Left kidney (tissue), 8 donors: ENCODE results near the gene BNC2. TPM values are rescaled to one million over a fixed set of nuclear protein-coding genes. Genes with fewer than 3 reads are reported as not detected.
"Not testable (repeated sequence)": the region's sequence is repeated elsewhere in the genome, so short reads cannot be mapped to it uniquely, and the experiment has no call there.

Source experiments
- DNase-seq: peaks from one replicate; pipeline ENCODE4 v3.0.0-alpha.2; 2013
- long read RNA-seq, 8 donors: transcript quantifications; one replicate each; lab custom pipeline, GENCODE V29; 2026
- polyA plus RNA-seq: library from polyadenylated mRNA; unstranded; fragments of 120-200 nt; gene quantifications from one replicate; pipeline ENCODE4 v1.2.1, GENCODE V29; 2013; ENCODE audit not compliant: insufficient read length

Gene BNC2, protein sequence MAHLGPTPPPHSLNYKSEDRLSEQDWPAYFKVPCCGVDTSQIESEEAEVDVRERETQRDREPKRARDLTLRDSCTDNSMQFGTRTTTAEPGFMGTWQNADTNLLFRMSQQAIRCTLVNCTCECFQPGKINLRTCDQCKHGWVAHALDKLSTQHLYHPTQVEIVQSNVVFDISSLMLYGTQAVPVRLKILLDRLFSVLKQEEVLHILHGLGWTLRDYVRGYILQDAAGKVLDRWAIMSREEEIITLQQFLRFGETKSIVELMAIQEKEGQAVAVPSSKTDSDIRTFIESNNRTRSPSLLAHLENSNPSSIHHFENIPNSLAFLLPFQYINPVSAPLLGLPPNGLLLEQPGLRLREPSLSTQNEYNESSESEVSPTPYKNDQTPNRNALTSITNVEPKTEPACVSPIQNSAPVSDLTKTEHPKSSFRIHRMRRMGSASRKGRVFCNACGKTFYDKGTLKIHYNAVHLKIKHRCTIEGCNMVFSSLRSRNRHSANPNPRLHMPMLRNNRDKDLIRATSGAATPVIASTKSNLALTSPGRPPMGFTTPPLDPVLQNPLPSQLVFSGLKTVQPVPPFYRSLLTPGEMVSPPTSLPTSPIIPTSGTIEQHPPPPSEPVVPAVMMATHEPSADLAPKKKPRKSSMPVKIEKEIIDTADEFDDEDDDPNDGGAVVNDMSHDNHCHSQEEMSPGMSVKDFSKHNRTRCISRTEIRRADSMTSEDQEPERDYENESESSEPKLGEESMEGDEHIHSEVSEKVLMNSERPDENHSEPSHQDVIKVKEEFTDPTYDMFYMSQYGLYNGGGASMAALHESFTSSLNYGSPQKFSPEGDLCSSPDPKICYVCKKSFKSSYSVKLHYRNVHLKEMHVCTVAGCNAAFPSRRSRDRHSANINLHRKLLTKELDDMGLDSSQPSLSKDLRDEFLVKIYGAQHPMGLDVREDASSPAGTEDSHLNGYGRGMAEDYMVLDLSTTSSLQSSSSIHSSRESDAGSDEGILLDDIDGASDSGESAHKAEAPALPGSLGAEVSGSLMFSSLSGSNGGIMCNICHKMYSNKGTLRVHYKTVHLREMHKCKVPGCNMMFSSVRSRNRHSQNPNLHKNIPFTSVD
- 10.3 TPM for polyA plus RNA-seq
- long read RNA-seq, donor 1 = 0 reads
- long read RNA-seq, donor 2 = 0 reads
- long read RNA-seq, donor 3 = 0 reads
- long read RNA-seq, donor 4 = 0 reads
- long read RNA-seq, donor 5 = 0 reads
- long read RNA-seq, donor 6 = 0 reads
- long read RNA-seq, donor 7 = 0 reads
- long read RNA-seq, donor 8 = 0 reads

DNA sequence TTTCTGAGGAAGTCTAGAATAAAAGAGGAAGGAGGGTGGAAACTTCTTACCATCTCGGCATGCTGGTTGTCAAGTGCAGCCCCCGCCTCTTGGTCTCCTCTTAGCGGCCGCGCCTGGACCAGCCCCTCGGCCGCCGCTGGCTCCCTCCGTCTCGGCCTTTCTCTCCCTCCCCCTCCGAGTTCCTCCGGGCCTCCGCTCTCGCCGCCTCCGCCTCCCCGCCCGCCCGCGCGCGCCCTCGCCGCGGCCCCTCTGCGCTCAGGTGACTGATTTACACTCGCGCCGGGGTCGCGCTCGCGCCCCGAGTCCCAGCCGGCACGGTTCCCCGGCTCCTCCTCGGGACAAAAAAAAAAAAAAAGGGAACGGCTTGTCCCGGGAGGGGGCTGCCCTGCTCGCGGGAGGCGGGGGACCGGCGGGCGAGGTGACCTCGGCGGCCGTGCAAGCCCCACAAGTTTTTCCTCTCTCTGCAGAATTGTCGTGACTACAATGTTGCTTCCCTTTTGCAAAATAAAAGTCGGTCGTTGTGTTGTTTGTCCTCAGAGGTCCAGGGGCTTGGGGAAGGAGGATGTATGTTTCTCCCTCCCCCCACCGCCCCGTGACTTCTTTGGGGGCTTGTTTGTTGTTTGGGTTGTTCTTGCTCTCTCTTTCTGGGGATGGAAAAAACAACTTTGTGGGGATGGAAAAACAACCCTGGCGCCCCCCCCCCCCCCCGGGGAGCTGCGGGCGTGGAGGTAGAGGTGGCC lies at the start of gene BNC2:
TSS of gene BNC2 (minus strand) at position 75 of the 740 bp plus-strand sequence. CDS start at position 53, 22 bp downstream.
- DNase-seq = peak; percentile 75

DNA sequence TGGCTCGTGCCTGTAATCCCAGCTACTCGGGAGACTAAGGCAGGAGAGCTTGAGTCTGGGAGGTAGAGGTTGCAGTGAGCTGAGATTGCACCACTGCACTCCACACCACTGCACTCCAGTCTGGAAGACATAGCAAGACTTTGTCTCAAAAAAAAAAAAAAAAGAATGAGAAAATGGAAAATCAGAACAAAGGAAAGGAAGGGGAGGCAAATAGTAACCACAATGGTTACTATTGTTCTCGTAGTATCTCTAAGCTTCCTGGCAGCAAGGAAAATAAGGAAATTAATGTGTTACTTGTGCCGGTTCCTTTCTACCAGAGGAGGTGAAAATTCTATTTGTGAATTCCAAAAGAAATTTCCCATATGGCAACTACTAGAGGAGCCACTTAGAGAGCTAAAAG lies 48.5 kb upstream of the BNC2 start:
- DNase-seq = no peak

DNA sequence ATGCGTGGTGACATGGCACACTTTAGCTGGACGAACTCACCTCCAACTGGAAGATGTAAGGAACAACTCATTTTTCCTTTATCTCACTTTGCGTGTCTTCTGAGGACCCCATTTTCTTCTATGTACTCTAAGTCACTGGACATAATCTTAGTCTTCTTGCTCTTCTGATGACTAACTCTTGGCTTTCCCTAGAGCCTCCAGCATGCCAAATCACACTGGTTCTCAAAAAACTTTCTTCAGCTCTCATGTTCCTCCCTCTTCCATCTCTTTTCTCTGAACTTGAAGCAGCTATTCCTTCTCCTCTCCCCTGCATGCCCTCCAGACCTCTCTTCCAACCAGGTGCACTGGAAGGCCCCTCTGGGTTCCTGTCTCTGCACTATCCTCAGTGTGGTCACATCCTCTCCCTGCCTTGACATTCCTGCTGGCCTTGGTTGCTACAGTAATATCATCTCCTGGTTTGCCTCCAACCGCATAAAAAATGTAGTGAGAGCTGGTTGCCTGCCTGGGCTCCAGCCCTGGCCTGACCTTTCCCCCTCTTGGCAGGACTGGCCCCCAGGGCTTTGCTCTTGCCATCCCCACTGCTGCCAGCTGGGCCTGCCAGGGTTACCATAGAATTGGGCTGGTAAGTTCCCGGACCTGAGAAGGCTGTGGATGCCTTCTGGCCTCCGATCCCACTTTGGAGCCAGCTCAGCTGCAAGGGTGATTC lies 44.8 kb upstream of the BNC2 start:
- no peak for DNase-seq

DNA sequence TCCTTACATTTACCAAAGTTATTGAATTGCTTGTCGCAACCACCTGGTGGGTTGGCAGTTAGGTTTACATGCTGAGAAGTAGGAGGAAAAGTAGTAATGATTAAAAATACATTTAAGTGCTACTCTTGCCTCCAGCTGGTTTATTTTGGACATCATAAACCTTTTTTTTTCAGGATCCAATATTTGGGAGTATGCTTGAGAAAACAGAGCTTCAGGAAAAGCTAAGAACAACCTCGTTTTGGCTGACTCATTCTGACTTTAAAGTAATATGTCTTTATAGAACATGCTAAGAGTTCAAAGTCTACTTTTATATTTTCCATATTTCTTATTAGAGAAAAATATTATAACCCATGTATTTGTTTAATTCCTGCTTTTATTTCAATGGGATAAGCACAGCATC lies 41.7 kb upstream of the BNC2 start:
- DNase-seq = peak; percentile 6

DNA sequence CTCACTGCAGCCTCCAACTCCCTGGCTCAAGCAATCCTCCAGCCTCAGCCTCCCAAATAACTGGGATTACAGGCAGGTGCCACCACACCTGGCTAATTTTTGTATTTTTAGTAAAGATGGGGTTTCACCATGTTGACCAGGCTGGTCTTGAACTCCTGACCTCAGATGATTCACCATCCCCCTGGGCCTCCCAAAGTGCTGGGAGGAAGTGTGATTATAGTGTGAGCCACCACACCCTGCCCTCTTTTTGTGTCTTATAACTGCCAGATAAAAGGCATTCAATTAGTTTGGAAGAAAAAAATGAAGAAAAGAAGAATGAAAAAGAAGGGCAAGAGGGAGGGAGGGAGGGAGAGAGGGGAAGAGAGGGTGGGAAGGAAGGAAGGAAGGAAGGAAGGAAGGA lies 37.7 kb upstream of the BNC2 start:
- DNase-seq = not testable (repeated sequence)

DNA sequence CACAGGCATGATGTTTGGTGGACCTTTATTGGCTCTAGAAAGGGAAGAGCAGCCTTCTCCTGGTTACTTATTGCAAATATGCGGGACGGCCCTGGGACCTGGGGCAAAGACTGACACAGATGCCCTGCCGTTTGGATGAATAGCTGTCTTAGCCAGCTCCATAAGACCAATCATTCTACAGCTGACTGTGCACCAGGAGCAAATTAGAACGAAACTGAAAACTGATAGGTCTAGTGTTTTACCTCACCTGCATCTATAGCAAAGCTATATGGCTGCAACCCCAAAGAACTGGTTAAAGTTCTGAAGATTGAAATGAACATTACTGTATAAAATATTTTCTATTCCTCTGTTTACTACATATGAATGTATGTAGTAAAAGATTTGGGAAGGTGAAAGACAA lies 34.2 kb upstream of the BNC2 start:
- no peak for DNase-seq

DNA sequence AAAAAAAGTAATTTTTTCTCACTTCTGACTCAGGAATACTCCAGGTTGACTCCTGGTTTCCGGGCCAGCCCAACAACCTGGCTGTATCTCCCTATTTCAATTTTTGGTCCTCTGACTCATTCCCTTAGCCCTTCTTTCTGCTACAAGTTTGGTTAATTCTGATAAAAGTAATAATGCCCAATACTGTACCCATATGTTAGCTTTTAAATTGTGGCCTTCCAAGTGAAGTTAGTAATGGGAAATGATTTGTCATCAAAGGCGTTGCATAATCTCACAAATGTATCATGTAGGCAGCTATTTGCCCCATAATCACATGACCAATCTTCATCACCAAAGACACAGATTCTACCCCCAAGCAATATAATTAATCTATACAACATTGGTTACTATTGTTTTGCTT lies 31.1 kb upstream of the BNC2 start:
- DNase-seq = no peak

DNA sequence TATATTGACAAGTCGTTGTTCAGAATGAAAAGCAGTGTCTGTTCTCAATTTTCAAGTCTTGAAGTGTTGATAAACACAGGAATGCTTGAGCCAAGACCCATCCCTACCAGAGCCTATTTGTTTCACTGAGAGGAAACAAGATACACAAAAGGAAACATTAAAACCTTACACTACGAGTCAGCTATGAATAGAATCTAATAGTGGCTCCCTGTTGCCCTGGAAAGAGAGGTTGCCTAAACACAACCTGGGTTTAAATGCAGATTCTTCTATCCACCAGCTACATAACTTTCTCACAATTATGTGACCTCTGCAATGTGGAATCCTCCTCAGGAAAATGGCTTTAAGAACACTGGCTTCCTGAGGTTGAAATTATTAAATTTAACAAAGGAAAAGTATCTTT lies 29.1 kb upstream of the BNC2 start:
- no peak for DNase-seq

DNA sequence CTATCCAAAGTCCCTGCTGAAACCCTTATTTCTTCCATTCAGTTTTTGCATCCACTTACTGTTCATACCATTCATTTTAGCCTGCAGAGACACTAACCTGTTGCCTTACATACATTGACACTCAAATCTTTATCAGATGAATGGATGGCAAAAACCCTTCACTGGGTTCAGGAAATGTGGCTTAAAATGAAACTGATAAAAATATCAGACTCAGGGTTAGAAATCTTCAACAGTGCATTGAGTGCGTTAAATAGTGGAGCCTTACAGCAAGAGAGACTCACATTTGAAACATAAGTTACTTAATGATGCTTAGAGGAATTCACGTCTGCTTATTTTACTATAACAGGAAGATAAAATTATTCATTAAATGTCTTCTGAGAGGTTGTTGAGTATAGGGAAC lies 28.0 kb upstream of the BNC2 start:
- DNase-seq = no peak

DNA sequence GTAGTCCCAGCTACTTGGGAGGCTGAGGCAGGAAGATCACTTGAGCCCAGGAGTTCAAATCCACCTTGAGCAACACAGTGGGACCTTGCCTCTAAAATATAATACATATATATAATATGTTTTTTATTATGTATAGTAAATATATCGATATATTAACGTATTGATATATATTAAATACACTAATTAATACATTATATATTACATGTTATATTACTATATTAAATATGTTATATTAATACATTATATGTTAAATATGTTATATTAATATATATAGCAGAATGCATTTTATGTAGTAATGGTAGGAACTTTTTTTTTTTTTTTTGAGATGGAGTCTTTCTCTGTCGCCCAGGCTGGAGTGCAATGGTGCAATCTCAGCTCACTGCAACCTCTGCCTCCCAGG lies 18.1 kb upstream of the BNC2 start:
- DNase-seq = no peak

DNA sequence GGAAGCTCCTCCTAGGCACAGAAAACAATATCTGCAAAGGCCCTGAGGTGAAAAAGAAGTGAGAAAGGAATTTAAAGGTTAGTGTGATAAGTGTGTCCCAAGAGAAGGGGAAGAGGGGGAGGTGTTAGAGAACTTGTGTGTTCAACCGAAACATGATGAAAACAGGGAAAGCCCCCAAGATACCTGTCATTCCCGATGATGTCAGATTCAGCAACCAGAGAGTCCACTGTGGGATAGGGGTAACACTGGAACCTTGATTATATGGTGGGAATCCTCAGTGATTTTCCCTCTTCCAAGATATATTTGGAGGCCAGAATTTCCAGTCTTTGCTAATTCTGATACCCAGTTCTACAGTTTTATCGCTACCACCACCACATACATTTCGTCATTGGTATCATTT lies 15.5 kb upstream of the BNC2 start:
- DNase-seq = no peak

DNA sequence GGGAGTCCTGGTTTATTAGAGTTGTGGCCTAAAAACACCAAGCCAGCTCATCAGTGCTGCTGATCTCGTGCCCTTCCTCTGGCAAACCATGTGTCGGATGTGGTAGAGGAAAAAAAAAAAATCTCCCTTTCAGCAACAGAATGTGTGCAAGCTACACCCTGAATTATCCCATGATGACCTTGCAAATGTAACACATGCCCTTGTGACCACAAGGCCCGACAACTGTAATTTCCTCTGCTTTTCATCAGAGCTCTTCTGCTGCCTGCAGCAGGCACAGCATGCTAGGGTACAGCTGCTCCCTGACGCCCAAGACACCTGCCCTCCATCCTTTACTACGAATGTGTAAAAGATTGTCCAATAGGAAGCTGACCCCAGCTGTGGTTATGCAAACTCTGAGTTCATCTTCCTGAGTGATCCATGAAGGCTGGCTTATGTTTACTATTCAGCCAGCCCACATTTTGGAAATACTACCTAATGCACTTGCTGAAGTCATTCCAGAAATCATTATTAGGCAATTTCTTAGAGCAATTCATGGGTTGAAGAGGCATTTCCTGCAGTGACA lies 14.6 kb upstream of the BNC2 start:
- DNase-seq = no peak

DNA sequence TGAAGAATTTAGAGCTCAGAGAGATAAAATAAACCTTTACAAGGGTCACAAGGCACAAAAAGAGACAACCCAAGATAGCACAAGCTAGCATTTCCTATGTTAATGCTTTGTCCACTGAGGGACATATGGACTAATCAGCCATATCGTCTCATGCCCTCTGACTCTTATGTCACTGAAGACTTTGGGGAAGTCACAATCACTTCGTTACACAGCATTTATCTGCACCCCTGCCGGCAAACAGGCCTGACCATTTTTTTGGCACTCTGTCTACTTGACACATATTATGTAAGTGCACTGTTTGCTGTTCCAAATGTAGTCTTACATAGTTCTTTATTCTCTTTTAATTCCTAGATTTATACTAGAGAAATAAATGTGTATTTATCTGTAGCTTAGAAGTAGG lies 13.9 kb upstream of the BNC2 start:
- DNase-seq = no peak

DNA sequence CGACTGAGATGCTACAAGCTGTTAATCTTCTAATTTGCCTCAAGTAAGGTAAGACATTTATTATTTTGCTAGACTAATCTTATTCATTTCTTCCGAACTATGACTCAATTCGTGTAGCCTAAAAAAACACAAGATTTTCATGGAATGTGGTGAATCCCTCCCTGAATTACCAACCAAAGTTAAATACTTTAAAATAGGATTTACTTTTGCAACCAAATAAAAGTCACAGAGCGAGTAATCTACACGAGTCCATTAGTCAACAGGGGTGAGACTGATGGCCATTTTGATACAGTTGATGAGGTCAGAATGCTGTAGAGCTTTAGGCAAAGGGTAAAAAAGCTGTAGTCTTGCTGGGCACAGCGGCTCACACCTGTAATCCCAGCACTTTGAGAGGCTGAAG lies 13.1 kb upstream of the BNC2 start:
- no peak for DNase-seq

DNA sequence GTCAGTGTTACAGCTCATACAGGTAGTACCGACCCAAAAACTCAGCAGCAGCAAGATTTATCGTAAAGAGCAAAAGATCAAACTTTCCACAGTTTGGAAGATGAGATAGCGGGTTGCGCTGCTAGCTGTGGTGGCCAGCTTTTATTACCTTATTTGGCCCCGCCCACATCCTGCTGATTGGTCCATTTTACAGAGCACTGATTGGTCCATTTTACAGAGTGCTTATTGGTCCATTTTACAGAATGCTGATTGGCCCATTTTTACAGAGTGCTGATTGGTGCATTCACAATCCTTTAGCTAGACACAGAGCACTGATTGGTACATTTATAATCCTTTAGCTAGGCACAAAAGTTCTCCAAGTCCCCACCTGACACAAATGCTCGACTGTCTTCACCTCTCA lies 12.0 kb upstream of the BNC2 start:
- DNase-seq = not testable (repeated sequence)

DNA sequence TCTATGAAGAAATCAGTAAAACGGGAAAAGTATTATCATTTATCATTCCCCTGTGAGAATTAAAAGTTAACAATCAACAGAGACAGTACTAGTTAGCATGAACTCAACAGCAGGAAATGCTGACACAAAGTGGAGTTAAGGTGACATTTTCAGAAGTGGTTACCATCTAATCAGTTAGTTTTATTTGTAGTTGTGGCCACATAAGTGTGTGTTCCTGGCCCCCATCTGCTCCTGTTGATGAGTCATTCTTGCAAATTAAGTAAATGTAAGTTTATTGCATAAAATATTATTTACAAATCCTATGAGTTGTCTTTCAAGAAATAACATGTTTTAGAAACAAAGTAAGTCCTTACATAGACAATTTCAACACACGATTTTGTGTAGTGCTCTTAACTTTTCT lies 8.9 kb upstream of the BNC2 start:
- DNase-seq = no peak

DNA sequence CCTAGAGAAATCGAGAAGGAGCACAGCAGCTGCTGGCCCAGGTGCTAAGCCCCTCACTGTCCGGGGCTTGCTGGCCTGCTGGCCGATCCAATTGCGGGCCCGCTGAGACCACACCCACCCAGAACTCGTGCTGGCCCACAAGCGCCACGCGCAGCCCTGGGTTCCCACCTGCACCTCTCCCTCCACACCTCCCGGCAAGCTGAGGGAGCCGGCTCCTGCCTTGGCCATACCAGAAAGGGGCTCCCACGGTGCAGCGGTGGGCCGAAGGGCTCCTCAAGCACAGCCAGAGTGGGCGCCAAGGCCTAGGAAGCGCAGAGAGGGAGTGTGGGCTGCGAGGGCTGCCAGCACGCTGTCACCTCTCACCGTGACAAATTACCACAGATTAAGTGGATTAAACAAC lies 6.8 kb upstream of the BNC2 start:
- DNase-seq = no peak

DNA sequence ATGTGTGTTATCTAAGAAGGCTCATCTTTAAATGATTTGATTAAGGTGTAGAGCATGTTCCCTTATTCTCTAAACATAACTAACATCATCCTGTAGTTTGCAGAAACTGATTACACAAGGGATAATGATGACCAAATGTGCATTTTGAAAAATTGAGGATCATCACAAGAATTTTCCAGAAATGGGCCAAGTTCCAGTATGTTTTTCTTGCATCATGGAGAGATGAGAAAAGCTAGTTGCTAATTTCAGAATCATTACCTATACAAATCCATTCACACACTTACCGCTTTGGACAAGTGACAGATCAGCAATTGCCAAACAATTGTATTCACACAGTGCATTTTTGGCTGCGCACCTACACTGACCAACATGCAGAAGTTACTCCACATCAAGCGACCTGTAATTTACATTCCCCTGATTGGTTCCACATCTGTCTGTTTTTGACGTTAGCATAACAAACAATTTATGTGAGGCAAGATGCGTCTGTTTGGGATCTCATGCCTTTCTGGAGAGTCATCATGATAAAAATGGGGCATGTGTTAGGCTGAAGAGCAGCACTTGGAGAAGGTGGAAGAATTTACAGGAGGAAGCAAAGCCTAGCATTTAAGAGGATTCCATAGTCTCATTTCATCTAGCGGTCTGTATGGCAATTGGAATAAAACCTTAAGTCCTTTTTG lies 2.8 kb upstream of the BNC2 start:
- DNase-seq = no peak

DNA sequence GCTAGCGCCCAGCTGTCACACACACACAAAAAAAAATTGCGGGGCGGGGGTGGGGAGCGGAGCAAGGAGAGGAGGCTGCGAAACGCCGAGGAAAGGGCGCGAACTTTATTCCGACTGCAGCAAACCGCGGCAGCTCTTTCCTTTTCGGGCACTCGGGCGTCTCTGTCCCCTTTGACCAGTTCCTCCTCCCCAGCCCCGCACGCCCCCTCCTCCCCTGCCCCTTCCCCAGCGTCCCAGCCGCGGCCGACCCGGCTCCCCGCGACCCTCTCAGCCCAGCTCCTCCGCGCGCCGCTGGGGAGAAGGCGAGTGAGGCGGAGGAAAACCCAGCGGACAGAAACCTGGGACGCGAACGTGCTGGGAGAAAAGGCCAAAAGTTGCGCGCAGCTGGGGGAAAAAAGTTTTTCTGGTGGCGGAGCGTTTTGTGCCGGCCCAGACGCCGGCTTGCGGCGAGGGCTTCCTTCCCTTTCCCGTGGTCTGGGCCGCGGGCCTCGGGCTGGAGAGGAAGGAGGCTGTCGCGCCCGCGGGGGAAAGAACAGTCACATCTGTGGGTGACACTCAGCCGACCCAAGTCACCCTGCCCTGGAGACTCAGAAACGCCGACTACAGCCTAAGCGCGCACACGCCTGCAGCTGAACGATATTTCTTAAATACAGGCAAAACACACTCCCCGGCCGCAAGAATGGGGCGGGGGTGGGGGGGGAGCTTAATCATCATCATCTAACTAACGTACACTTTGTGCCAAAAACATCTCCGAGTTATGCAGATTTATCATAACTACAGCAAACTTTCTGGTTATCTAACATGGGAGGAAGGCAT lies 1.1 kb upstream of the BNC2 start:
- DNase-seq = peak; percentile 52
